Measurements from ENCODE around the gene SPDYE16.
"Not testable (repeated sequence)": the region's sequence is repeated elsewhere in the genome, so short reads cannot be mapped to it uniquely, and the experiment has no call there.

The SPDYE16 gene

GRCh38 chr7:76543197-76543596 lies at the start of gene SPDYE16:
Gene SPDYE16, minus strand, starts transcription at chr7:76543297. Its CDS starts 1,838 bp downstream, at chr7:76541459.
- DNase-seq, result not testable (repeated sequence)

GRCh38 chr7:76592694-76593093 lies 49.6 kb upstream of the SPDYE16 start:
- DNase-seq, result not testable (repeated sequence)

- DNase-seq, result not testable (repeated sequence)
Observed at GRCh38 chr7:76591602-76592304, 48.7 kb upstream of the SPDYE16 start.

GRCh38 chr7:76591033-76591432 lies 47.9 kb upstream of the SPDYE16 start:
- DNase-seq, result not testable (repeated sequence)

GRCh38 chr7:76588586-76588985 lies 45.5 kb upstream of the SPDYE16 start:
- DNase-seq, result not testable (repeated sequence)

GRCh38 chr7:76586585-76587315 lies 43.7 kb upstream of the SPDYE16 start:
- not testable (repeated sequence) for DNase-seq

- not testable (repeated sequence) for DNase-seq
Observed at GRCh38 chr7:76583636-76584281, 40.7 kb upstream of the SPDYE16 start.

- not testable (repeated sequence) for DNase-seq
Observed at GRCh38 chr7:76582848-76583631, 39.9 kb upstream of the SPDYE16 start.

- not testable (repeated sequence) for DNase-seq
Observed at GRCh38 chr7:76575919-76576655, 33.0 kb upstream of the SPDYE16 start.

- not testable (repeated sequence) for DNase-seq
Observed at GRCh38 chr7:76575431-76575830, 32.3 kb upstream of the SPDYE16 start.

- DNase-seq, result not testable (repeated sequence)
Observed at GRCh38 chr7:76572296-76572695, 29.2 kb upstream of the SPDYE16 start.

- DNase-seq, result not testable (repeated sequence)
Observed at GRCh38 chr7:76570324-76570775, 27.3 kb upstream of the SPDYE16 start.

GRCh38 chr7:76568742-76569141 lies 25.6 kb upstream of the SPDYE16 start:
- DNase-seq, result not testable (repeated sequence)

GRCh38 chr7:76567753-76568152 lies 24.7 kb upstream of the SPDYE16 start:
- DNase-seq, result not testable (repeated sequence)

GRCh38 chr7:76567311-76567710 lies 24.2 kb upstream of the SPDYE16 start:
- DNase-seq, result not testable (repeated sequence)

- DNase-seq, result not testable (repeated sequence)
Observed at GRCh38 chr7:76565001-76565400, 21.9 kb upstream of the SPDYE16 start.

GRCh38 chr7:76561342-76561741 lies 18.2 kb upstream of the SPDYE16 start:
- DNase-seq, result not testable (repeated sequence)

GRCh38 chr7:76560157-76560556 lies 17.1 kb upstream of the SPDYE16 start:
- not testable (repeated sequence) for DNase-seq

GRCh38 chr7:76559685-76560084 lies 16.6 kb upstream of the SPDYE16 start:
- not testable (repeated sequence) for DNase-seq

GRCh38 chr7:76551992-76552391 lies 8.9 kb upstream of the SPDYE16 start:
- DNase-seq, result not testable (repeated sequence)

- DNase-seq, result not testable (repeated sequence)
Observed at GRCh38 chr7:76549855-76550248, 6.8 kb upstream of the SPDYE16 start.

Measured in NCI-H2227 treated with DMSO at 0.1 percent for 48 hours (cell line).